Prostate gland (tissue), 2 donors: ENCODE measurements around the gene APOA4.

ENCODE experiments used
- POLR2A ChIP-seq: fragments of 450-650 bp; IDR thresholded peaks from one replicate; pipeline ENCODE4 v1.6.1; 2016; ENCODE audit warnings: antibody characterized with exemption, mild to moderate bottlenecking
- TF ChIP-seq, protein P1 (sequence below), 4 experiments: fragments of 200-600 bp in 2 of 4; fragments of 450-650 bp in 2 of 4; sonication (generic) in 2 of 4; IDR thresholded peaks; 1 replicate in 3 of 4; 2 replicates in 1 of 4; pipeline ENCODE4 v1.5.1; 2016 to 2019; ENCODE audit warnings: antibody characterized with exemption in 4 of 4, mild to moderate bottlenecking in 2 of 4, moderate library complexity in 2 of 4

DNA sequence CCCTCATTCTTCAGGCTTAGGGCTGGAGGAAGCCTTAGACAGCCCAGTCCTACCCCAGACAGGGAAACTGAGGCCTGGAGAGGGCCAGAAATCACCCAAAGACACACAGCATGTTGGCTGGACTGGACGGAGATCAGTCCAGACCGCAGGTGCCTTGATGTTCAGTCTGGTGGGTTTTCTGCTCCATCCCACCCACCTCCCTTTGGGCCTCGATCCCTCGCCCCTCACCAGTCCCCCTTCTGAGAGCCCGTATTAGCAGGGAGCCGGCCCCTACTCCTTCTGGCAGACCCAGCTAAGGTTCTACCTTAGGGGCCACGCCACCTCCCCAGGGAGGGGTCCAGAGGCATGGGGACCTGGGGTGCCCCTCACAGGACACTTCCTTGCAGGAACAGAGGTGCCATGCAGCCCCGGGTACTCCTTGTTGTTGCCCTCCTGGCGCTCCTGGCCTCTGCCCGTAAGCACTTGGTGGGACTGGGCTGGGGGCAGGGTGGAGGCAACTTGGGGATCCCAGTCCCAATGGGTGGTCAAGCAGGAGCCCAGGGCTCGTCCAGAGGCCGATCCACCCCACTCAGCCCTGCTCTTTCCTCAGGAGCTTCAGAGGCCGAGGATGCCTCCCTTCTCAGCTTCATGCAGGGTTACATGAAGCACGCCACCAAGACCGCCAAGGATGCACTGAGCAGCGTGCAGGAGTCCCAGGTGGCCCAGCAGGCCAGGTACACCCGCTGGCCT, 7.2 kb upstream of the APOA4 start:
- TF ChIP-seq, protein P1, sequence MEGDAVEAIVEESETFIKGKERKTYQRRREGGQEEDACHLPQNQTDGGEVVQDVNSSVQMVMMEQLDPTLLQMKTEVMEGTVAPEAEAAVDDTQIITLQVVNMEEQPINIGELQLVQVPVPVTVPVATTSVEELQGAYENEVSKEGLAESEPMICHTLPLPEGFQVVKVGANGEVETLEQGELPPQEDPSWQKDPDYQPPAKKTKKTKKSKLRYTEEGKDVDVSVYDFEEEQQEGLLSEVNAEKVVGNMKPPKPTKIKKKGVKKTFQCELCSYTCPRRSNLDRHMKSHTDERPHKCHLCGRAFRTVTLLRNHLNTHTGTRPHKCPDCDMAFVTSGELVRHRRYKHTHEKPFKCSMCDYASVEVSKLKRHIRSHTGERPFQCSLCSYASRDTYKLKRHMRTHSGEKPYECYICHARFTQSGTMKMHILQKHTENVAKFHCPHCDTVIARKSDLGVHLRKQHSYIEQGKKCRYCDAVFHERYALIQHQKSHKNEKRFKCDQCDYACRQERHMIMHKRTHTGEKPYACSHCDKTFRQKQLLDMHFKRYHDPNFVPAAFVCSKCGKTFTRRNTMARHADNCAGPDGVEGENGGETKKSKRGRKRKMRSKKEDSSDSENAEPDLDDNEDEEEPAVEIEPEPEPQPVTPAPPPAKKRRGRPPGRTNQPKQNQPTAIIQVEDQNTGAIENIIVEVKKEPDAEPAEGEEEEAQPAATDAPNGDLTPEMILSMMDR (IDR thresholded peaks at IDR 0.05) = no peak
- TF ChIP-seq POLR2A = no peak
